GM12891 (cell line): ENCODE data around the gene AIDA.

Source experiments
- PAX5 ChIP-seq: IDR thresholded peaks from 2 replicates; pipeline ENCODE4 v1.6.1; 2011; ENCODE audit warnings: low read length, moderate library complexity, mild to moderate bottlenecking; ENCODE audit not compliant: insufficient read depth, severe bottlenecking
- POLR2A ChIP-seq: IDR thresholded peaks from 2 replicates; pipeline ENCODE4 v1.6.1; 2011; ENCODE audit warnings: low read depth, low read length, control low read depth
- POLR2AphosphoS5 ChIP-seq: IDR thresholded peaks from 2 replicates; pipeline ENCODE4 v1.6.1; 2011; ENCODE audit warnings: low read depth, low read length, control low read depth
- SPI1 ChIP-seq: IDR thresholded peaks from 2 replicates; pipeline ENCODE4 v1.6.1; 2011; ENCODE audit warnings: low read depth, low read length, control low read depth
- TAF1 ChIP-seq: IDR thresholded peaks from 2 replicates; pipeline ENCODE4 v1.6.1; 2011; ENCODE audit warnings: low read depth, low read length, control low read depth

DNA sequence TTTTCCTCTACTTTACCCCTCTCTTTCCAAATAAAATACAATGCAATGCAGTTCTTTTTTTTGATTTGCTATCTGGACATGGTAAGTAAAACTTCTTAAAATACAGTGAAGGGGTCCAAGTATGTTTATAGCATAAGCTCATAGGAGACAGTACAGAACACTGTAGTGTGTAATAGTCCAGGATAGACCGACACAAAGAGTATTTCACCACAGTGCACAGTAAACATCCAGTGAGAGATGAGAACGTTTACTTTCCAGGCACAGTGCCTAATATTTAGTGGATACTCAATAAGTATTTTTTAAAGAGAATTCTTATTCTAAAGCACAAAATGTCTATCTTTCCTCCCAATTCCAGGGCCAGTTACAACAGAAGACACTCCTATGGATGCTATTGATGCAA lies 79.5 kb downstream of the AIDA start:
- no peak for TF ChIP-seq POLR2A
- no peak for TF ChIP-seq PAX5
- TF ChIP-seq SPI1: no peak
- no peak for TF ChIP-seq POLR2AphosphoS5
- no peak for TF ChIP-seq TAF1
